Peyer's patch (tissue), 4 donors: Measurements from ENCODE around the gene SCGB3A1.

Source experiments
- CTCF ChIP-seq, 6 experiments: fragments of 450-650 bp in 4 of 6; fragments of 200-600 bp in 2 of 6; sonication (generic) in 1 of 6; IDR thresholded peaks; one replicate each; pipeline ENCODE4 v1.5.1; 2017 to 2019; ENCODE audit warnings: antibody characterized with exemption in 6 of 6, mild to moderate bottlenecking in 3 of 6, moderate library complexity in 1 of 6
- POLR2A ChIP-seq, 2 donors: fragments of 450-650 bp; IDR thresholded peaks; one replicate each; pipeline ENCODE4 v1.5.1; 2017; ENCODE audit warnings: antibody characterized with exemption in 2 of 2, mild to moderate bottlenecking in 2 of 2, moderate library complexity in 2 of 2

- TF ChIP-seq CTCF (IDR thresholded peaks at IDR 0.05) (no peak), POLR2A (IDR thresholded peaks at IDR 0.05) (no peak)
Observed at GRCh38 chr5:180640611-180640860, 49.2 kb upstream of the SCGB3A1 start.
